Fibroblast of skin of left biceps (primary cell): Measurements from ENCODE around the gene CD59.
"Not testable (repeated sequence)": the region's sequence is repeated elsewhere in the genome, so short reads cannot be mapped to it uniquely, and the experiment has no call there.

Source experiments
- DNase-seq, 2 experiments: peaks; one replicate each; pipeline ENCODE4 v3.0.0-alpha.2; 2013; ENCODE audit warnings: low read depth in 2 of 2

The CD59 gene

DNA sequence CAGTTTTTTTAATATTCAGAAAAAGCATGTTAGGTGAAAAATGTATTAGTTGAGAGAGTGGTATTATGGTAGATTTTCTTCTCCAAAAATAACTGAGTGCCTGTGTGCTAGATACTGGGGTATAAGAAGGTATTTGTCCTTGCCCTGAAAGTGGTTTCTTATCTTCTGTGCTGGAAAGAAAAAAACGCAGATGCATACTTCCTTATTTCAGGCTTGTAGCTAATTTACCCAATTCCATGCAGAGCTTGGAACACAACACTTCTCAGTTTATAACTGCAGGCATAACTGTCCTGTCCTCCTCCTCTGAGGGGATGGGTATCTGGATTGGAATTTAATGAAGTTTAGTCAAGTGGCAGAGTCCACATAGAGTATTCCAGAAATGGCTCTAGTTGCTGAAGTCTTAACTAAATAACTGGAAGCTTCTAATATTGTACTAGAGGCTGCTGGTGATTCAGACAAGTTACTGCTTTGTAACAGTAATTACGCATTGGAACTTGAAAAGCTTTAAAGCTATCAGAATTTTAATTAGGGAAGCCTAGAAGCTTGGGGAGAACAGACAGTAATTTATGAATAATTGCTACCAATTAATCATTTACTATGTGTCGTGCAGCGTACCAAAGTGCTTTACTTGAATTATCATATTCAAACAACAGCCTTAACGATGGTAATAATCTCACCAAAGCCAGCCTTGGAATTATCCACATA lies 22.9 kb downstream of the CD59 start:
- DNase-seq = no peak

DNA sequence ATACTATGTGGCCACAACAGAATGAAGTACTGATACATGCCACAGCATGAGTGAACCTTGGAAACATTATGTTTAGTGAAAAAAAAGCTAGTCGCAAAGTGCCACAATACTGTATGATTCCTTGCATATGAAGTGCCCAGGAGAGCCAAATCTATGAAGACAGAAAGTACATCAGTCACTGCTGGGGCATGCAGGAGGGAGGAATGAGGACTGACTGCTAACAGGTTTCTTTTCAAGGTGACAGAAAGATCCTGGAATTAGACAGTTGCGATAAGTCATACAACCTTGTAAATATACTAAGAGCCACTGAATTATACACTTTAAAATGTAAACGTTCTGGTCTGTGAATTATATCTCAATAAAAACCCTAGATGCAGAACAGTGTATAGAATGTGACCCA lies 23.8 kb downstream of the CD59 start:
- no peak for DNase-seq

DNA sequence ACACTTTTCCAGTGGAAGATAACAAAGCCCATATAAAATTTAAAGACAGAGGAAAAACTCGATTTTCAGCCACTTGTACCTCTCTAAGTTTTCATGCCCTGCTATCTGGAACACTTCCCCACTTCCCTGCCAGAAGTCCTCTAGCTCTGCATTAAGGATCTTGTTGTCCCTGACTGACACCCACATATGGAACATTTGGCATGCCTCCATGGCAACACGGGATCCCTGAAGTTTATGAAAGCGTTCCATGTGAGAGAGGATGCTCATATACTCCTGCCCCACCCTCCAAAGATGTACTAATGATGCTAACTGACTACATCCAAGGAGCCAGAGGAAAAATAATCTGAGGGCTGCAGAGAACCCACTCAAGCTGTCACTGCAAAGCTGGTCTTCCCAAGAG lies 26.8 kb downstream of the CD59 start:
- DNase-seq = no peak

DNA sequence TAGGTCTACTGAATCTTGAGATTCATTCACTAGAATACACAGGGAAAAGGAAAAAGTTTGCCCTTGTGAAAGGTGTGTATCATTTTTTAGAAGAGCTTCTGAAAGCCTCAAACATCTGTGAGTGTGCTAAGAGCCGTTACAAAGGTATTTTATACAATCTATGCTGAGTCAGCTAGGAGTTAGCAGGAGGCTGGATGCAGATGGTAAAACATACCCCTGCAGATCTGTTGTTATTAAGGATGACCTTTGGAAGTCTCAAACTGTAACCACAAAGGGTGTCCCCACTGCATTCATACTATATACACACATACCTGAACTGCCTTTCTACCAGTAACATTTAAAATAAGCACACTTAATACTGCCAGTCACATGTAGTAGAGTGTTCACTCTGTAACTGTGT lies 27.2 kb downstream of the CD59 start:
- no peak for DNase-seq

DNA sequence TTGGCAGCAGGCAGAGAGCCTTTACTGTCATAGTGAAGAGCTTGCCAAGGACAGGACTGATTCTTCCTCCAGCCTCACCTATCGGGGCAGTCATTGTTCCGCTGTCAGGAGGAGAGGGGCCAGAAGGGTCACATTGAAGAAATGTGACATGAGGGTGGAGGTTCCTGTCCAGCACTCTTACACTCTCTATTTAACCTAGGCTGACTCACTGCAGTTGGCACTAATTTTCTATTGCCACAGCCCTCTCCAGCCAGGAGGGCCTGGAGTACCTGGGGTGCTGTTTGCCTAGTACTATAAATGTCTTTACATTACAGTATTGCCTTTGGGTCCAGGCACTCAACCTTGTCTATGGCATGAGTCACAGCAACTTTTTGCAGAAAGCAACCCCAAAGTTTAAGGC lies 28.4 kb downstream of the CD59 start:
- not testable (repeated sequence) for DNase-seq

DNA sequence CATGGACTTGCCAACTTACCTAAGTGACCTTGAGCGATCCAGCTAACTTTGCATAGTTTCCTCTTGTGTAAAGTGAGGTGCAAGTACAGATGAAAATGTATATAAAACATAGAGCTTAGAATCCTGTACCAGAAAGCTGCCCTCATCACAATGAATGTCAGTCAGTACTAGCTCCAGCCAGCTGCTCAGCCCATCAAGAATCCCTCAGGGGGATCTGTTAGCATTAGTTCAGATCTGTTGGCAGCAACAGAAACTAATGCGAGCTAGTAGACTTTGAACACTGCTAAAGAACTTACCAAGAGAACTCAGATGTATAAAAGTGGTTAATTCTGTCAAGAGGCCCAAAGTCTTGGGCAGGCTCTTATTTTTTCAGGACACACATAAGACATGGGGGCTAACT lies 29.3 kb downstream of the CD59 start:
- DNase-seq = no peak

DNA sequence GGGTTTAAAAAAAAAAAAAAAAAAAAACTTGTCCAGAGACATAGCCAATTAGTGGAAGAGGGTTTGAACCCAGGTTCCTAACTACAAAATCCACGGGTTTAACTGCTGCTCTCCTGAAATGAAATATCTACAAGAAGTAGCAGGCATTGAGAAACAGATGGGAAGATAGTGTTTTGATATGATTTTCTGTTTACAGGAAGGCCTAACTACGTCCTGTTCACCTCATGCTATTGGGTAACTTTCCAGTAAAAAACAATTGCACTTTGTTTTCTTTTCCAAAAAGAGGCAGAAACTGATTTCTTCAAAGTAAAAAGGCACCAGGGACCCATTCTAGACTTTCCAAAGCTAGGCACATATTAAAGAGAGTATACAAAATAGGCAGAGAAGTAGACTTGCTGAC lies 29.7 kb downstream of the CD59 start:
- DNase-seq = no peak

DNA sequence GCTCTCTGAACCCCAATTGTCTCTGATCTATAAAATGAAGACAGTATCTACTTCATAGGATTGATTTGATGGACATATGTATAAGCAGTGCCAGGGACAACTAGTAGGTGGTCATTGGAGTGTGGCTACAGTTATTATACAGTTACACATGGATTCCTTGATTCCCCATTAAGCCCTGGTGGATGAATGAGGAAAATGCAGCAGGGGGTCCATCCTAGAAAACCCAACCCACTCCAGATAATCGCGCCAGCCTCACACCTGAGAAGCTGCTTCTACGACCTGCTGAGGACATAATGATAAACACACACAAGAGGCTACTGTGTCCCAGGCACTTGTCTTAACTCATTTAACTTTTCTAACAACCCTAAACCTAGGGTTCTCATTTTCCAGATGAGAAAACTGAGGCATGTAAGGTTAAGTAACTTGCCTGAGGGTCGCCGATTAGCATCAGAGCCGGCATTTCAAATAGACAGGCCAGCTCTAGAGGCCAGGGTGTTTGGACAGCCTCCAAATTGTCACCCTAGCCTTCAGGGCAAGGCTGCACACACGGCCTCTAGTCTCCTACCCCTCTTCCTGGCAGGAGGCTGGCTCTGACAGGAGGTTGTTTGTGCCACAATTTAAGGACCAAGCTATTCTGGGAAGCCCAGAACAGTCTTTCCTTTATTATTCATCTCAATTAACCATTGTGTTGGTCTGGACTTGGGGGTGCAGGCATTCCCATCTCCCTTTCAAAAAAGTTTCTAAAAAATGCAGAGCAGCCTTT lies 31.8 kb downstream of the CD59 start:
- no peak for DNase-seq

DNA sequence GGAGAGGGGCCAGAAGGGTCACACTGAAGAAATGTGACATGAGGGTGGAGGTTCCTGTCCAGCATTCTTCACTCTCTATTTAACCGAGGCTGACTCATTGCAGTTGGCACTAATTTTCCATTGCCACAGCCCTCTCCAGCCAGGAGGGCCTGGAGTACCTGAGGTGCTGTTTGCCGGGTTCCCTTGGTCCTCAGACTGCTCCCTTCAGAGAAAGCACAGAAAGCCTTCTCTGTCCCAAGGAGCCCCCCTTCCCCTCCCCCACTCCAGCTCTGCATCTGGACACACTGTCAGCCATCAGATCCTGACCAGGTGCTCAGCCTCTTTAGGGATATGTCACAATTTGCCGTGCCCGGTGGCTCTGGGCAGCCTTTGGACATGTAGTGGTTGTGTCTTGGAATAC lies 32.4 kb downstream of the CD59 start:
- no peak for DNase-seq

DNA sequence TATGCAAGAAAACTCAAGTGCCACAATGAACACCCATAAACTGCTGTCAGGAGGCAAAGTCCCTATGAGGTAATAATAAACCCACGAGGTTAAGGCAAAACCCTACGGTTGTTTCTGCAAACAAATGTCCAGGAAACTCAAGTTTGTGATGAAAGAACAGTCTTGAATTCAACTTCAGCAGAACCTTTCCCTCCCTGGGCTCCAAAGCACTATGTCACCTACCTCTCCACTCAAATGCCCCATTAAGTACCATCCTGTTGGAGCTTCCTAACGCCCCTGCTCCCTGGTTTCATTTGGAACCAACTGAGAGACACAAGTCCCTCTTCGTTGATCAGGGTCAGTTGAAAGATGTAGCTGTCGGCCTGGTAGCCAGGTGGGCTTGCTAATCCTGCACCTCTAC lies 33.0 kb downstream of the CD59 start:
- DNase-seq = no peak

DNA sequence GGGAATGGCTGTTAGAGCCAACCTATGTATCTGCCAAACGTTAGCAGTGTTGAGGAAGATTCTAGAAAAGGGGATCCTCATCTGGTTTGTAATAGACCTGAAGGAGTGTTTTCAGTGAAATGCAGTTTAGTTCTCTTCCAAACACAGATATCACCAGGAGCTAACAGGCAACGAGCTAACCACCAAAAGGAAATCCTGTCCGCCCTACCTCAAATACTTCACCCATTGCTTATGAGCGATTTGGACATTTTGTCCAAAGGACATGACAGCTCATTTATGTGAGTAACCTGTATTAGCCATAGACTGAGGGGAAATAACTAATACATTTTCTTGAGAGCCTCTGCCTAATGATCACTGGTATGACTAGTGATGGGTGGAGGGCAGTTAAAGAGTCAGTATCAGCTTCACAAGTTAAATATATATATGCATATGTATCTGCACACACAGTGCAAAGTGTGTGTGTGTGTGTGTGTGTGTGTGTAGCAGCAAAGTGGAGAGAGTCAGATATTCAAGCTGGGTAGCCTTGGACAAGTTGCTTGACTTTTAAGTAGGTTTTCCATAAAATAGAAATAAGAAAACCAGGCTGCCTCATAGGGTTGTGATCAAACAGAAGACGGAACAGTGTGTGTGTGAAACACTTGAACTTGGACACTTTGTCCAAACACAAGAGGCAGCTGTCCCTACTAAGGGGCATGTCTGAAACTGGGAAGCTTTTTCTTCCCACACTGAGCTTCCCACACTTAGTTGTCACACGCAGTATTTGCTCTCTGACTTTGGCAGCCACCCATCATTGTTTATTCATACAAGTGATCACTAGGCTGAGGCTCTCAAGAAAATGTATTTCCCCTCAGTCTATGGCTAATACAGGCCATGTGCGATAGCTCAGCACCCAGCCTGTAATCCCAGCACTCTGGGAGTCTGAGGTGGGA lies 34.7 kb downstream of the CD59 start:
- DNase-seq = no peak

DNA sequence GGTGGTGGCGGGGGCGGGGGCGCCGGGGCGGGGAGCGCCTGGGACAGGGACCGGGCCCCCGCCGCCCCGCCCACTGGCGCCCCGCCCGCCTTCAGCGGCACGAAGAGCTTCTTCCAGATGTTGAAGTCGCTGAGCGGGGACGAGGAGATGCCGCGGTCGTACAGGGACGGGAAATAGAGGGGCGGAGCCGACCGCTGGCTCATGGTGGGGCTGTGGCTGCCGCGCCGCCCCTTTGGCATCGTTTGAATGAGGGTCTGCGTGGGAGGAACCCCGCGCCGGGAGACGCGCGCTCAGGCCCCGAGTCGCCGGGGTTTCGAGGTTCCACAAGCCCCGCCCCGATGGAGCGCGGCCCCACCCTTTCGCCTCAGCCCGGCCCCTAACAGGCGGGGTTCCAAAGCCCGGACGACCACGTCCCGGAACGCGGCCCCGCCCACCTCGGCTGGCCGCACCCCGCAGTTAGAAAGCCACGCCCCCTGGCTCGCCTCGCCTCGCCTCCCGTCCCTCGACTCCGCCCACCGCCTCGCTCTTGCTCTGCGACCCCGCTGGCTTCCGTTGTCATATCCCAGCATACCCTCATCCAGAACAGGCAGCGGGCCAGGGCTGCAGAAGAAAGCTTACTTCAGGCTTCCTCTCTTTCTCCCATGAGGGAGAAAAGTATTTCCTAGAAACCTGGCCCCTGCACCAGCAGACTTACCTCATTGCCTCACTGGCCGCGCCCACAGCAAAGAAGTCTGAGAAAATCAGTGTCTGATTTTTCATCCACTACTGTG lies 35.5 kb downstream of the CD59 start, which contains the start of gene C11orf91:
Gene C11orf91, minus strand, starts transcription at position 325 of the 770 bp plus-strand sequence. Its CDS starts 86 bp downstream, at position 239.
- peak; percentile 91 to 92 for DNase-seq

DNA sequence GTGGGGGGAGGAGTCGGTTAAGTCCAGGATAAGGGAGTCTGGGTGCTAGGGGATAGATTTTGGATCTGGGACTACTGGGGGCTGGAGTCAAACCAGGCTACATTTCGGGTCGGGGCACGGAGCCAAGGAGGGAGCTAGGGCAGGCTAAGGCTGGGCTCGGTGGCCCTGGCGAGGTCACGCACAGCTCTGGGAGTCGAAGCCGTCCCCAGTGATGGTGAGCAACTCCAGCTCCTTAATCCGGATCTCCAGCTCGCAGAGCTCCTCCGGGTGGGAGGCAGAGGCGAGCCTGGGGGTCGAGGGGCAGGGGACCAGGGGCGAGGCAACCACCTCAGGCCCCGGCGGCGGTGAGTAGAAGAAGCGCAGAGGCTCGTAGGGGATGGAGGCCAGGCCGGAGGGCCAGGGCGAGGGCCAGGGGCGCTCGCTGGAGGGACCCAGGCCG lies 36.1 kb downstream of the CD59 start:
- no peak for DNase-seq

DNA sequence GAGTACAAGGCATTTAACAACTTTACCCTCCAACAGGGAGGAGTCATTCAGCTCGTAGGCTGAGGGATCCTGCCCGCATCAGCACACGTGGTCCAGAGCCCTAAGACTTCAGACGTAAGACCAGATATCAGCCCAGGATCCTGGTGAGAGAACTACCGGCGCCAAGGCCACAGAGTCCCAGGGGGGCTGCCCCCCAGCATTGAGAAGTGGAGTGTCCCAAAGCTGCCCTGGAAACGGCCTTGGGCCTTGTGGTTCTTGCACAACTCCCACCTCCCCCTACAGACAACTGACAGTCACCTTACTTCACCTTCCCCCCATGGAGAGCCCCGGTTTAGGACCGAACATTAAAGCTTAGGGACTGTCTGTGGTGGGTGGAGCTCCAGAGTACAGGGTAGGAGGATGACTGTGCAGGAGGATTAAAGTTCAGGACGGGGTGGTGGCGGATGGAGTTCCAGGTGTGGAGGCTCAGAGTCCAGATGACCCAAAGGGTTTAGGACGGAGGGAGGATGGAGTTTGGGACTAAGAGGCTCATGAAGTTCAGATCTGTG lies 36.6 kb downstream of the CD59 start:
- DNase-seq = no peak

DNA sequence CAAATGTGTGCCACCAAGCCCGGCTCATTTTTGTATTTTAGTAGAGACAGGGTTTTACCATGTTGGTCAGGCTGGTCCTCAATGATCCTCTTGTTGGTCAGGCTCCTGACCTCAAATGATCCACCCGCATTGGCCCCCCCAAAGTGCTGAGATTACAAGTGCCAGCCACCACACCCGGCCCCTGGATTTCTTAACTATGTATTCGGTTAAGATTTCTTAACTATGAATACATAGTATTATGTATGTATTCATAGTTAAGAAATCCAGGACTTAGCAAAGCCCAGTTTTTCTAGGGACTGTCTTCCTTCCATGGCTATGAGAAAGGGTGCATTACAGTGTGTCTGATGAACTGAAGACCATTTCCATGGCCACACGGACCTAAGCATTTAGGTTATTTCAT lies 37.3 kb downstream of the CD59 start:
- DNase-seq = no peak

DNA sequence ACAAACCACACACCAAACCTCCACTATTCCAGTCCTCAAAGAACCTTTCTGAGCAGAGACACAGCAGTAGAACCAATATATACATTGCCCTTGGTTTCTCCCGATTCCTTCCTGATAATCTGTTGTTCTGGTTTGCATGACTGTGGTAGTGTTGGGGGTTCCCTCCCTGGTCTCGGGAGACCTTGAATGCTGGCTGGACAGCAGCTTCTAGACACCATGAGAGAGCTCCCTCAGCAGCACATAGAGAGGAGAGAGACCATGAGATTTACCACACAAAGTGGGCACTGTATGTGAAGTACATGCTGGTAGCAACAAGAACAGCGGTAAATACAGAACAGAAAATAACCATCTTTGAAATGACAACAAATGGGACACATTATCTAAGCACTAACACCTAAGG lies 38.2 kb downstream of the CD59 start:
- DNase-seq = no peak

DNA sequence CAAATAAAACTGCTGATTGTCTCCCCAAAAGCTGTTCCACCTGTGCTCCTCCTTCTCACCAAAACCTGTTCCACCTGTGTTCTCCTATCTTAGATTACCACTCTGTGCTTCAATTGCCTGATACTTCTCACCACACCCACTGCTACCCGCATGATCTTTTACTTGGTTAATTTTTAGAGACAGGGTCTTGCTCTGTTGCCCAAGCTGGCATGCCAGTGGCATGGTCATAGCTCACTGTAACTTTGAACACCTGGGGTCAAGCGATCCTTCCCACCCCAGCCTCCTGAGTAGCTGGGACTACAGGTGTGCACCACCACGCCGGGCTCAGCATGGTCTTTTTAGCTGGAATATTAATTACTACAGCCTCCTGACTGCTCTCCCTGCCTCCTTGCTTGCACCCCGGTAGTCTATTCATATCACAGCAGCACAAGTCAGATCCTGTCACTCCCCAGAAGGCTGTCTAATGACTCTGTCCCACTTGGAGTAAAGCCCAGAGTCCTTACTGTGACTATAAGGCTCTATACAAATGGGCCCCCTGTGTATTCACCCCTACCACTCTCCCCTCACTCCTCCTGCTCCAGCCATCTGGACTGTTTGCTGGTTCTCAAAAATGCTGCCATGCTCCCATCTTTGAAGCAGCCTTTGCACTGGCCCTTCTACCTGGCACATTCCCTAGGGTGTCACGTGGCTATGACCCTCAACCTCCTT lies 39.1 kb downstream of the CD59 start:
- no peak for DNase-seq

DNA sequence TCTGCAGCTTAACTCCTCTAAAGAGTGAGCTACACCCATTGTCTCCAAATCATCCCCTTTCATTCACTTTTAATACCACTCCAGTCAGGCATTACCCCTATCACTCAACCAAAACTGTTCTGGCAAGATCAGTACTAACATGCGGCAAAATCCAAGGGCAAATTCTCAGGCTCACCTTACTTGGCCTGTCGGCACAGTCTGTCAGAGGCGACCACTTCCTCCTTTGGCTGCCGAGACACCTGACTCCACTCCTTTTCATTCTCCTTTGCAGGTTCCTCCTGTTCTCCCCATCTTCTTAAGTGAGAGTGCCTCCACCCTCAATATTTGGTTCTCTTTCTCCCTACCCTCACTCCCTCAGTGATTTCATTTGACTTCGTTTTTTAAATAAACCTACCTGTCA lies 39.8 kb downstream of the CD59 start:
- DNase-seq = no peak

DNA sequence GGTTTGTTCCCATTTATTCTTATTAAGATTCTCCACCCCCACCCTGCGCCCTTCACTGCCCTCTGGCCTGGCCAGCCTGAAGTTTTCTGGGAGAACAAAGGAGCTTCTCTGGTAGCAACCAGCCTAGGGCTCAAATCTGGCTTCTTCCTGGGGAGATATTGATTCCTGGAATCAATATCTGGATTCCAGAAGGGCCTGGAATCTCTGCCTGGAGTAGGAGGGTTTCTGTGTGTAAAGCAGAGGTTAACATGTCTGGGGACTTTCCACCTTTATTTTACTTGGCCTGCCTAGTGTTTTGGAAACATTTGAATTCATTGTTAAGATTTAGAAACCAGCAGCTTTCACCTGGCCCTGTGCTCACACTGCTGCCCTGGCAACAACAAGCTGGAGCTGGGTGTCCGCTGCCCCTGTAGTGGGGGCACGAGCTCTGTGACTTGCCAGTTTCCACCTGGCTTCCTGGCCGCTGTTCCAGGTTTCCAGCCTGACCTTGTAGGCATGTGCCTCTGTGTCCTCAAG lies 41.1 kb downstream of the CD59 start:
- no peak for DNase-seq

DNA sequence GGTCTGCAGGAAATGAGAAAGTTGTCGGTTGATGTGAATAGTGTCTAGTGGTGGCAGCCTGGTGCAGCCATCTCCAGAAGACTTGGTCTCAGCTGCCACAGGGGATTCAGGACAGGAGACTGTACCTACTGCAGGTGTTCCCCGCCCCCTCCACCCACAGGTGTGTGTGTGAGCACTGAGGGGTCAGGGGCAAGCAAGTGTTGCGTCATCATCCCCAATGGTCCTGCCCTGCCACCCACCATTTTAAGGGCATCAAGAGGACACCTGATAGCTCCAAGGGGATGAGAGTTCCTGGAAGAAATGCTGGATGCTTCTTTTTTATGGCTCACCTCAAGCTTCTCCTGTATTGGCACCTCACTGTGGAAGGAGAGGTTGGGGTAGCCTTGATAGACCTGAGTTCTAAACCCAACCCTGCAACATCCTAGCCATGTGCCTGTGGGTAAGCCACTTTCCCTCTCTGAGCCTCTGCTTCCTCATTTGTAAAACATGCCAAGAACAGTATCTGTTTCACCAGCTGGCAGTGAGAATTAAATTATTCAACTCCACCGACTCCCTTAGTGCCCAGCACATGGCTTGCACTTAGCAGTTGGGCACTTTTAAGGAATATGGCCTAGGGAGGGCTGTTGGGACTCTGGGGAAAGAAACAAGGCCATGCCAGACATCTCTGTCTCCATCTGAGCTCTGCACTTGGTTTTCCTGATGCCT lies 41.7 kb downstream of the CD59 start:
- no peak for DNase-seq
